Natural killer cell (primary cell): ENCODE results near the gene TRAIP. TPM values are rescaled to one million over a fixed set of nuclear protein-coding genes. Genes with fewer than 3 reads are reported as not detected.

Source experiments
- ATAC-seq, 3 donors: fragments of 150-1000 bp in 2 of 3; fragments of 200-7000 bp in 1 of 3; cut with Tn5 transposase; 1 replicate in 1 of 3; 2 replicates in 2 of 3; pipeline ENCODE4 v1.10.0; 2021; ENCODE audit warnings: mild to moderate bottlenecking in 2 of 3, moderate library complexity in 2 of 3
- DNase-seq, 2 donors: peaks; one replicate each; pipeline versions ENCODE4 v3.0.0 to v3.0.0-alpha.2; 2013 to 2021; ENCODE audit warnings: mixed read lengths in 1 of 2
- H3K27ac ChIP-seq: one replicate; pipeline ENCODE4 v1.5.1; 2013; ENCODE audit warnings: mild to moderate bottlenecking, low read length
- H3K27me3 ChIP-seq: one replicate; pipeline ENCODE4 v1.6.1; 2013; ENCODE audit warnings: low read length; ENCODE audit not compliant: control insufficient read depth, insufficient read depth
- H3K36me3 ChIP-seq: one replicate; pipeline ENCODE4 v1.6.1; 2013; ENCODE audit warnings: low read length; ENCODE audit not compliant: control insufficient read depth, insufficient read depth
- H3K4me1 ChIP-seq: one replicate; pipeline ENCODE4 v1.6.1; 2013; ENCODE audit warnings: low read length; ENCODE audit not compliant: control insufficient read depth, insufficient read depth
- H3K4me3 ChIP-seq: one replicate; pipeline ENCODE4 v1.5.1; 2013; ENCODE audit warnings: low read length
- H3K9me3 ChIP-seq: one replicate; pipeline ENCODE4 v1.6.1; 2013; ENCODE audit warnings: low read length; ENCODE audit not compliant: control insufficient read depth, insufficient read depth
- H3K27ac Mint-ChIP-seq, 2 donors: one replicate each; pipeline ENCODE4 v1.8.0; 2022; ENCODE audit warnings: mild to moderate bottlenecking in 2 of 2, mixed read lengths in 2 of 2, moderate library complexity in 1 of 2
- H3K27me3 Mint-ChIP-seq, 2 donors: one replicate each; pipeline ENCODE4 v1.8.0; 2022; ENCODE audit warnings: low read depth in 2 of 2, mixed read lengths in 2 of 2
- H3K36me3 Mint-ChIP-seq: one replicate; pipeline ENCODE4 v1.8.0; 2022; ENCODE audit warnings: mixed read lengths
- H3K4me1 Mint-ChIP-seq, 2 donors: one replicate each; pipeline ENCODE4 v1.8.0; 2022; ENCODE audit warnings: mixed read lengths in 2 of 2
- H3K4me3 Mint-ChIP-seq: one replicate; pipeline ENCODE4 v1.8.0; 2022; ENCODE audit warnings: mild to moderate bottlenecking, moderate library complexity, mixed read lengths
- H3K9me3 Mint-ChIP-seq, 2 donors: one replicate each; pipeline ENCODE4 v1.8.0; 2022; ENCODE audit warnings: mixed read lengths in 2 of 2
- WGBS: methylation state at CpG from one replicate; pipeline ENCODE4 v1.1.7; 2013; ENCODE audit warnings: missing lambda C conversion rate; ENCODE audit not compliant: insufficient coverage; 5-methylcytosine and 5-hydroxymethylcytosine counted together
- intact Hi-C: fragments of 100-400 bp; cut with micrococcal nuclease; formaldehyde crosslinking; loops from one replicate; pipeline ENCODE4 v1.14.2; 2022
- total RNA-seq, 4 donors: library from RNA; stranded (reverse); fragments of 120-200 nt in 1 of 4; gene quantifications; one replicate each; pipeline versions ENCODE4 v1.2.3 to v1.2.4, GENCODE V29; 2013 to 2022
- TF ChIP-seq, protein P1 (sequence below): fragments of 200-600 bp; IDR thresholded peaks from one replicate; pipeline ENCODE4 v1.8.0; 2022; ENCODE audit warnings: antibody characterized with exemption

The TRAIP gene
- total RNA-seq, 3 donors from 2014 or later (not counting 1 experiment from before 2014, with no cell fraction given), result 3.3 to 6.2 (median 4.0) TPM

DNA sequence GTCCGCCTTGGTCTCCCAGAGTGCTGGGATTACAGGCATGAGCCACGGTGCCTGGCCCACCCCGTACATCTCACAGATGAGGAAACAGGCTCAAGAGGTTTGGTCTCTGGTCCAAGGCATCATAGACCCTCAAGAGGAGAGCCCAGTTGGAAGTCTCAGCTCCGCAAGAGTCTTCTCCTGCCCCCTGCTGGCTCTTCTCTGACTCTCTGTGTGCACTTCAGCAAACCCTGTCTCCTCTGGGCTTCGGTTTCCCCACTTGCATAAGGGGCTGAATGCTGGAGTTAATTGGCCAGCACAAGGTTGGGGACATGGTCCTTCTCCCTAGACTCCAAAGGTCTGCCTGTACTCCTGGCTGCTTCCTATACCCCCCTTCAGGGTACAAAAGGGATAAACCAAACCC lies 43.5 kb upstream of the TRAIP start:
- no peaks in the 10 kb centered on the region for H3K27me3 Mint-ChIP-seq
- Histone ChIP-seq H3K4me3 (no peak overlapping the region), H3K27ac (no peak overlapping the region), H3K4me1 (peaks cover 19% of the 10 kb centered on the region), H3K36me3 (no peaks in the 10 kb centered on the region), H3K9me3 (no peaks in the 10 kb centered on the region), H3K27me3 (no peaks in the 10 kb centered on the region)
- TF ChIP-seq, protein P1, sequence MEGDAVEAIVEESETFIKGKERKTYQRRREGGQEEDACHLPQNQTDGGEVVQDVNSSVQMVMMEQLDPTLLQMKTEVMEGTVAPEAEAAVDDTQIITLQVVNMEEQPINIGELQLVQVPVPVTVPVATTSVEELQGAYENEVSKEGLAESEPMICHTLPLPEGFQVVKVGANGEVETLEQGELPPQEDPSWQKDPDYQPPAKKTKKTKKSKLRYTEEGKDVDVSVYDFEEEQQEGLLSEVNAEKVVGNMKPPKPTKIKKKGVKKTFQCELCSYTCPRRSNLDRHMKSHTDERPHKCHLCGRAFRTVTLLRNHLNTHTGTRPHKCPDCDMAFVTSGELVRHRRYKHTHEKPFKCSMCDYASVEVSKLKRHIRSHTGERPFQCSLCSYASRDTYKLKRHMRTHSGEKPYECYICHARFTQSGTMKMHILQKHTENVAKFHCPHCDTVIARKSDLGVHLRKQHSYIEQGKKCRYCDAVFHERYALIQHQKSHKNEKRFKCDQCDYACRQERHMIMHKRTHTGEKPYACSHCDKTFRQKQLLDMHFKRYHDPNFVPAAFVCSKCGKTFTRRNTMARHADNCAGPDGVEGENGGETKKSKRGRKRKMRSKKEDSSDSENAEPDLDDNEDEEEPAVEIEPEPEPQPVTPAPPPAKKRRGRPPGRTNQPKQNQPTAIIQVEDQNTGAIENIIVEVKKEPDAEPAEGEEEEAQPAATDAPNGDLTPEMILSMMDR, result no peak
- DNase-seq (no peak), ATAC-seq (no peak)
- no peaks in the 10 kb centered on the region for H3K9me3 Mint-ChIP-seq
- H3K27ac Mint-ChIP-seq, result no peak overlapping the region
- H3K4me3 Mint-ChIP-seq, result no peak overlapping the region
- intact Hi-C loops, result no loop called here
- H3K36me3 Mint-ChIP-seq, result no peaks in the 10 kb centered on the region
- WGBS, result 73% methylated on average over 5 of the region's 5 CpGs
- peaks cover 6 to 11% of the 10 kb centered on the region in 2 donors for H3K4me1 Mint-ChIP-seq

DNA sequence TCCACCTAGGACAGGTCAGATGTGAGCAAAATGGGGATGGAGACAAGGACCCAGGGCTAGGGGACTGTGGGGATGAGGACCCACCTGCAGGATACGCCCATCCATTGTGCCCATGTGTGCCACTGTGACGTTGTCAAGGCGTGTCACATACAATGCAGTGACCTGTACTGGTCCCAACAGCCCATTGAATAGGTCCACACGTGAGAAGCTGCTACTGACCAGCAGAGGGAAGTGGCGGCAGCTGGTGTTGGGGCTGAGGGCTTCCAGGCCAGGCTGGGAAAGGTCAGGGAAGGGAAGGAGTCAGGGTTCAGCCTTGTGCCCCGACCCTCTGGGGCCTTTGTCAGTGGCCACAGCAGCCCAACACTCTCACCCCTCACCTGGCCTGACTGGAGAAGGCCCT lies 42.6 kb upstream of the TRAIP start:
- TF ChIP-seq, protein P1, result no peak
- intact Hi-C loops, result no loop called here
- 88% methylated on average over 6 of the region's 6 CpGs for WGBS
- no peaks in the 10 kb centered on the region for H3K27me3 Mint-ChIP-seq
- peaks cover 3 to 8% of the 10 kb centered on the region in 2 donors for H3K4me1 Mint-ChIP-seq
- Histone ChIP-seq H3K27ac (no peak overlapping the region), H3K9me3 (no peaks in the 10 kb centered on the region), H3K4me3 (no peak overlapping the region), H3K36me3 (no peaks in the 10 kb centered on the region), H3K4me1 (peaks cover 11% of the 10 kb centered on the region), H3K27me3 (no peaks in the 10 kb centered on the region)
- H3K36me3 Mint-ChIP-seq, result no peaks in the 10 kb centered on the region
- H3K27ac Mint-ChIP-seq, result no peak overlapping the region
- H3K4me3 Mint-ChIP-seq, result no peak overlapping the region
- DNase-seq (no peak), ATAC-seq (no peak)
- no peaks in the 10 kb centered on the region for H3K9me3 Mint-ChIP-seq

DNA sequence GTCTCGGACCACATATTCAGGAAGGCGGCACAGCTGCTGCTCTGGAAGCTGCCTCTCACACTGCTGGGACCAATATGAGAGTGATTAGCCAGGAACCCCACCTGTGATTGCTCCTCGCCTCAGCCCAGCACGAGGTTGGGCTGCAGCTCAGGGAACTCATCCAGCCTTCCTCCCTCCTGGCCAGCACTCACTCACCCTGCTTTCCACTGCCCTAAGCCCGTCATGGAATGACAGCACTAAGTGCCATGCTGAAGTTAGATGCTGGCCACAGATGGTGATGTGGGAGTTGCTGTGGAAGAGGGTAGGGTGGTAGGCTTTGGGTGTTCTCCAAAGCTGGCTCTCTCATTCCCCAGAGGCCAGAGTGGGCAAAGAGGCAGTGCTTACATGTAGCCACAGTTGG lies 40.0 kb upstream of the TRAIP start:
- no peak for ATAC-seq
- WGBS, result 96% methylated on average over 4 of the region's 5 CpGs
- no peak for DNase-seq
- TF ChIP-seq, protein P1, result no peak
- H3K9me3 ChIP-seq, result no peaks in the 10 kb centered on the region
- H3K4me1 Mint-ChIP-seq, result no peaks in the 10 kb centered on the region
- H3K27me3 Mint-ChIP-seq, result no peaks in the 10 kb centered on the region
- no peak overlapping the region for H3K27ac Mint-ChIP-seq
- no peak overlapping the region for H3K27ac ChIP-seq
- no peak overlapping the region for H3K4me3 ChIP-seq
- H3K9me3 Mint-ChIP-seq, result no peaks in the 10 kb centered on the region
- intact Hi-C loops, result no loop called here
- H3K27me3 ChIP-seq, result no peaks in the 10 kb centered on the region
- H3K36me3 Mint-ChIP-seq, result no peaks in the 10 kb centered on the region
- no peaks in the 10 kb centered on the region for H3K36me3 ChIP-seq
- no peak overlapping the region for H3K4me3 Mint-ChIP-seq
- H3K4me1 ChIP-seq, result no peaks in the 10 kb centered on the region

DNA sequence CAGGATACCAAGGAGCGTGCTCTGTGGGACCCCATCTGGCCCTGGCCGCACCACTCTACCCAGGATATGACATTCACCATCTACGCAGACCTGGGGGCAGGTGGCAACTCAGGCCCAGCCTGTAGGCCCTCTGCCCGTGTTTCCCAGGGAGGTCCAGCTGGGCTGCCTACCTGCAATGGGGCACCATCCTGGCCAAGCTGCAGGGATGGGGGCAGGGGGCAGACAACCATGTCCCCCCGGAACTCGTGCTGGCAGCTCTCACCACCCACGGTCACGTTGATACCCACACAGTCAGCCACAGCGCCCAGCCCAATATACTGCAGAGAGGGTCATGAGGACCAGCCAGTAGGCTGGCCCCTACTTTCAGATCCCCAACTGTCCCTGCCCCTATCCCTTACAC lies 39.4 kb upstream of the TRAIP start:
- Mint-ChIP-seq H3K9me3 (no peaks in the 10 kb centered on the region), H3K4me3 (no peak overlapping the region), H3K36me3 (no peaks in the 10 kb centered on the region), H3K27ac (no peak overlapping the region), H3K4me1 (no peaks in the 10 kb centered on the region), H3K27me3 (no peaks in the 10 kb centered on the region)
- H3K4me3 ChIP-seq, result no peak overlapping the region
- TF ChIP-seq, protein P1, result no peak
- H3K4me1 ChIP-seq, result no peaks in the 10 kb centered on the region
- 94% methylated on average over 9 of the region's 9 CpGs for WGBS
- no peaks in the 10 kb centered on the region for H3K9me3 ChIP-seq
- no peaks in the 10 kb centered on the region for H3K27me3 ChIP-seq
- intact Hi-C loops, result no loop called here
- H3K27ac ChIP-seq, result no peak overlapping the region
- no peaks in the 10 kb centered on the region for H3K36me3 ChIP-seq
- no peak for ATAC-seq
- DNase-seq, result no peak
